Subcutaneous abdominal adipose tissue (tissue), 5 donors: Measurements from ENCODE around the gene PCP2.

Experiments used
- H3K27ac ChIP-seq: one replicate; pipeline ENCODE4 v1.7.0; 2013; ENCODE audit warnings: low read depth, mild to moderate bottlenecking, inconsistent platforms, low read length, moderate library complexity
- H3K27me3 ChIP-seq, 5 donors: one replicate each; pipeline ENCODE4 v1.7.0; 2013; ENCODE audit warnings: low read length in 5 of 5, inconsistent platforms in 1 of 5; ENCODE audit not compliant: control insufficient read depth in 5 of 5, insufficient read depth in 4 of 5
- H3K36me3 ChIP-seq, 5 donors: one replicate each; pipeline ENCODE4 v1.7.0; 2013; ENCODE audit warnings: low read length in 5 of 5; ENCODE audit not compliant: control insufficient read depth in 5 of 5, insufficient read depth in 5 of 5
- H3K4me1 ChIP-seq, 5 donors: one replicate each; pipeline ENCODE4 v1.7.0; 2013; ENCODE audit warnings: low read length in 5 of 5, mild to moderate bottlenecking in 3 of 5, moderate library complexity in 1 of 5; ENCODE audit not compliant: control insufficient read depth in 5 of 5, insufficient read depth in 5 of 5
- H3K4me3 ChIP-seq, 5 donors: one replicate each; pipeline ENCODE4 v1.7.0; 2013; ENCODE audit warnings: low read length in 5 of 5, low read depth in 1 of 5
- H3K9ac ChIP-seq, 5 donors: one replicate each; pipeline ENCODE4 v1.7.0; 2013; ENCODE audit warnings: low read length in 5 of 5, mild to moderate bottlenecking in 4 of 5, moderate library complexity in 3 of 5
- H3K9me3 ChIP-seq, 5 donors: one replicate each; pipeline ENCODE4 v1.7.0; 2013; ENCODE audit warnings: low read length in 5 of 5; ENCODE audit not compliant: control insufficient read depth in 5 of 5
- donor health status: healthy.
- donor health status: healthy.
- donor health status: healthy.
- donor health status: healthy.
- donor health status: healthy.

The PCP2 gene

GRCh38 chr19:7629347-7630054 is 4.0 kb downstream of the PCP2 start, which contains the start of the genes PET100 and XAB2:
Gene PET100, plus strand, starts transcription at chr19:7629793. Its CDS starts 41 bp downstream, at chr19:7629834.
Gene XAB2, minus strand, starts transcription at chr19:7629545. Its CDS starts 18 bp downstream, at chr19:7629527.
- Histone ChIP-seq H3K27me3 (peaks cover 0 to under 1% (median 0%) of the 10 kb centered on the region in 5 donors), H3K36me3 (peaks cover 0 to 44% (median 28%) of the 10 kb centered on the region in 5 donors), H3K9ac (peak within 1 kb of the TSS; percentile 87 to 98 (median 93)), H3K4me1 (peaks cover 5 to 34% (median 28%) of the 10 kb centered on the region in 5 donors), H3K9me3 (no peaks in the 10 kb centered on the region), H3K27ac (peak within 1 kb of the TSS; percentile 74), H3K4me3 (peak within 1 kb of the TSS; percentile 83 to 100 (median 99))

DNA sequence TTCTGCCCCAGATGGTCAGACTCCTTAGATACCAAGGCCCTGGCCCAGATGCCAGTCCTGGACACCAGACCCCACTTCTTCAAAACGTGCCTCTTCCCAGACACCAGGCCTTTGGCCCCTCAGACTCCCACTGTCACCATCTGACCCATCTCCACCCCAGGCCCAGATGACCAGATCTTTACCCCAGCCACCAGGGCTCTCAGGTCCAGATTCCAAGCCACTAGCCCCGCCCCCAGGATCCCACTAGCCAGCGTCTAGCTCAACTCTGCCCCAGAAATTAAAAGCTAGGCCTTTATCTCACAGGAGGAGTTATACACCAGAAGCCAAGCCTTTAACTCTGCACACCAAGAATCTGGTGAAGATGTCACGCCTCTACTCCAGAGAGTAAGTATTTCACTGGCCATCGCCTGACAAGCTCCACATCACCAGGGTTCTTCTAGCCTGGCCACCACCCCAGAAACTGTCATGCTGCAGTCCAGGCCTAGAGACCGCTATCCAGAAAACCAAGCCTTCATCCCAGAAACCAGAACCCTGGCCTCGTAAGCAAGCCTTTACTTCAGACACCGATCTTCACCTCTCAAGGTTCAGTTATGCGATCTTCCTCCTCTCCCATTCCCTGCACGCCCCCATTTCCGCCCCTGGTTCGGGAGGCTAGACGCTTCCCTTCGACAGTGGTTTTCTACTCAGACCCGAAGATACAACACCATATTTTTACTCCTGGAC is 4.8 kb downstream of the PCP2 start:
- H3K9me3 ChIP-seq: no peaks in the 10 kb centered on the region
- H3K9ac ChIP-seq: peak overlapping the region; percentile 87 to 98 (median 93)
- no peaks in the 10 kb centered on the region for H3K27me3 ChIP-seq
- H3K36me3 ChIP-seq: peaks cover 0 to 51% (median 35%) of the 10 kb centered on the region in 5 donors
- peak overlapping the region; percentile 74 for H3K27ac ChIP-seq
- H3K4me1 ChIP-seq: peaks cover 5 to 34% (median 28%) of the 10 kb centered on the region in 5 donors
- H3K4me3 ChIP-seq: peak overlapping the region; percentile 83 to 100 (median 99)

- Histone ChIP-seq H3K27ac (no peak overlapping the region), H3K9ac (no peak overlapping the region), H3K27me3 (no peaks in the 10 kb centered on the region), H3K9me3 (no peaks in the 10 kb centered on the region), H3K4me3 (no peak overlapping the region), H3K4me1 (peaks cover 5 to 34% (median 28%) of the 10 kb centered on the region in 5 donors), H3K36me3 (peaks cover 0 to 61% (median 51%) of the 10 kb centered on the region in 5 donors)
Observed at GRCh38 chr19:7627166-7627565, 6.4 kb downstream of the PCP2 start.

- no peak overlapping the region for H3K4me3 ChIP-seq
- no peaks in the 10 kb centered on the region for H3K9me3 ChIP-seq
- H3K27ac ChIP-seq: no peak overlapping the region
- H3K9ac ChIP-seq: no peak overlapping the region
- H3K27me3 ChIP-seq: no peaks in the 10 kb centered on the region
- peaks cover 0 to 67% (median 58%) of the 10 kb centered on the region in 5 donors for H3K36me3 ChIP-seq
- peaks cover 5 to 32% (median 28%) of the 10 kb centered on the region in 5 donors for H3K4me1 ChIP-seq
Observed at GRCh38 chr19:7625763-7626372, 7.7 kb downstream of the PCP2 start.

GRCh38 chr19:7624810-7625209 is 8.7 kb downstream of the PCP2 start:
- H3K36me3 ChIP-seq: peaks cover 0 to 78% (median 69%) of the 10 kb centered on the region in 5 donors

GRCh38 chr19:7623725-7624603 is 9.6 kb downstream of the PCP2 start:
- H3K4me1 ChIP-seq: peaks cover 2 to 18% (median 16%) of the 10 kb centered on the region in 5 donors
- H3K9ac ChIP-seq: no peak overlapping the region
- no peaks in the 10 kb centered on the region for H3K9me3 ChIP-seq
- no peak overlapping the region for H3K27ac ChIP-seq
- no peaks in the 10 kb centered on the region for H3K27me3 ChIP-seq
- H3K36me3 ChIP-seq: peaks cover 0 to 85% (median 75%) of the 10 kb centered on the region in 5 donors
- no peak overlapping the region for H3K4me3 ChIP-seq

More at GRCh38 chr19:7624810-7625209, 8.7 kb downstream of the PCP2 start:
- Histone ChIP-seq H3K27ac (no peak overlapping the region), H3K9me3 (no peaks in the 10 kb centered on the region), H3K4me1 (peaks cover 2 to 22% (median 17%) of the 10 kb centered on the region in 5 donors), H3K27me3 (no peaks in the 10 kb centered on the region), H3K4me3 (no peak overlapping the region), H3K9ac (no peak overlapping the region)

- Histone ChIP-seq H3K9me3 (no peaks in the 10 kb centered on the region), H3K36me3 (peaks cover 0 to 93% (median 79%) of the 10 kb centered on the region in 5 donors), H3K9ac (no peak overlapping the region), H3K27ac (no peak overlapping the region), H3K4me1 (peaks cover 0 to 11% (median 7%) of the 10 kb centered on the region in 5 donors), H3K4me3 (no peak overlapping the region), H3K27me3 (no peaks in the 10 kb centered on the region)
Observed at GRCh38 chr19:7622933-7623685, 10.4 kb downstream of the PCP2 start.

GRCh38 chr19:7620442-7621412 is 12.8 kb downstream of the PCP2 start:
- H3K36me3 ChIP-seq: peaks cover 0 to 76% (median 67%) of the 10 kb centered on the region in 5 donors

More at GRCh38 chr19:7620442-7621412, 12.8 kb downstream of the PCP2 start:
- peaks cover 0 to 6% (median 0%) of the 10 kb centered on the region in 5 donors for H3K4me1 ChIP-seq
- no peaks in the 10 kb centered on the region for H3K9me3 ChIP-seq
- no peak overlapping the region for H3K9ac ChIP-seq
- H3K27me3 ChIP-seq: no peaks in the 10 kb centered on the region
- H3K27ac ChIP-seq: no peak overlapping the region
- no peak overlapping the region for H3K4me3 ChIP-seq
